GM06990 (cell line): ENCODE measurements around the gene NPBWR2.

Experiments
- DNase-seq: peaks from one replicate; pipeline ENCODE4 v3.0.0-alpha.2; 2011; ENCODE audit not compliant: insufficient read length; ENCODE audit errors: extremely low read depth
- H3K27me3 ChIP-seq: replicated peaks from 2 replicates; pipeline ENCODE4 v1.6.0; 2011; ENCODE audit warnings: low read length; ENCODE audit not compliant: control insufficient read depth, insufficient read depth
- H3K36me3 ChIP-seq: 2 replicates; pipeline ENCODE4 v1.5.1; 2011; ENCODE audit warnings: low read length; ENCODE audit not compliant: control insufficient read depth, insufficient read depth
- H3K4me3 ChIP-seq: replicated peaks from 2 replicates; pipeline ENCODE4 v1.5.1; 2011; ENCODE audit warnings: low read depth, mild to moderate bottlenecking, control low read depth, low read length
- TF ChIP-seq, protein P1 (sequence below): IDR thresholded peaks from 2 replicates; pipeline ENCODE4 v1.5.1; 2011; ENCODE audit warnings: low read length, control low read depth, mild to moderate bottlenecking, inconsistent platforms; ENCODE audit not compliant: insufficient read depth, poor library complexity, severe bottlenecking

Gene NPBWR2

DNA sequence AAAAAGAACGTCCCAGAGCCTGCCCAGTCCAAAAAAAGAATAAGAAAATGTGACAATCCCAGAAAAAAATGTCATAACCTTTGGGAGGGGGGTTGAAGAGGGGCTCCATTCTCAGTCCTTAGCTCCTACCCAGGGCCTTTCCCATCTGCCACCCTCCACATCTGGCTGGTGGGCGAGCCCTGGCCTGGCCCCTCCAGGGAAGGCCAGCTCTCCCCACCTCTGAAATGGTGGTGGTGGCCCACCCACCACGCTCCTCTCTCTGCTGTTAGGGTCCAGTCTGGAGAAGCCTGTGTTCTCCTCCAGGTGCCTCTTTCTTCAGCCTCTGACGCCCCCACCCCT lies 28.5 kb downstream of the NPBWR2 start:
- no peak for DNase-seq

DNA sequence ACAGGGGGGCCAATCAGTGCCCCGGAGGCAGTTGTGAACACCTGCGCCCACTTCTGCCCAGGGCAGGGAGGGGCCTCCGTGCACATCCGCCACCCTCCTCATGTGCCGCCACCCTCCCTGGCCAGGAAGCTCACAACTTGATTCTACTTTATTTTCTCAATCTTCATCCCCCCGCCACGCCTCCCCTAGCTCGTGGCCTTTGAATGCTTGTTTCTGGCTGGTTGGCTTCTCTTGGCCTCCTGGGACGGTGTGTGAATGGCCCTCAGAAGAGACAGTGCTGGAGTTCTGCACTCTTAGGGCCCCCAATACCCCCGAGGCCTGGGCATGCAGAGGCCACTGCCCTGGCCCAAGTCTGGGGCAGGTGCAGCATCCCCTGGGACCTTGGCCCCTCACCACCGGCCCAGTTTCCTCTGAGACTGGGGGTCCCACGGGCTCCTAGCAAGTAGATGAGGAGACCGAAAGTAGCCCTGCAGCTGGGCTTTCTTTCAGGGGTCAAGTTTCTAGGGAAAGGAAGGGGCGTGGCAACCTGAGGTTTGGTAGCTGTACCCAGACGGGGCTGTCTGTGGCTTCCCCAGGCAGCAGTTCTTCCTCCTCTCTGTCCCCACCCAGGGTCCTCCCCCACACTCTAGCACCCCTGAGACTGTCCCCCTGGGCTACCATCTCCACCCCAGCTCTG lies 29.4 kb downstream of the NPBWR2 start:
- peaks cover 21% of the 10 kb centered on the region for H3K36me3 ChIP-seq
- TF ChIP-seq, protein P1, sequence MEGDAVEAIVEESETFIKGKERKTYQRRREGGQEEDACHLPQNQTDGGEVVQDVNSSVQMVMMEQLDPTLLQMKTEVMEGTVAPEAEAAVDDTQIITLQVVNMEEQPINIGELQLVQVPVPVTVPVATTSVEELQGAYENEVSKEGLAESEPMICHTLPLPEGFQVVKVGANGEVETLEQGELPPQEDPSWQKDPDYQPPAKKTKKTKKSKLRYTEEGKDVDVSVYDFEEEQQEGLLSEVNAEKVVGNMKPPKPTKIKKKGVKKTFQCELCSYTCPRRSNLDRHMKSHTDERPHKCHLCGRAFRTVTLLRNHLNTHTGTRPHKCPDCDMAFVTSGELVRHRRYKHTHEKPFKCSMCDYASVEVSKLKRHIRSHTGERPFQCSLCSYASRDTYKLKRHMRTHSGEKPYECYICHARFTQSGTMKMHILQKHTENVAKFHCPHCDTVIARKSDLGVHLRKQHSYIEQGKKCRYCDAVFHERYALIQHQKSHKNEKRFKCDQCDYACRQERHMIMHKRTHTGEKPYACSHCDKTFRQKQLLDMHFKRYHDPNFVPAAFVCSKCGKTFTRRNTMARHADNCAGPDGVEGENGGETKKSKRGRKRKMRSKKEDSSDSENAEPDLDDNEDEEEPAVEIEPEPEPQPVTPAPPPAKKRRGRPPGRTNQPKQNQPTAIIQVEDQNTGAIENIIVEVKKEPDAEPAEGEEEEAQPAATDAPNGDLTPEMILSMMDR: no peak
- H3K4me3 ChIP-seq: peak overlapping the region; percentile 84
- H3K27me3 ChIP-seq: no peaks in the 10 kb centered on the region; the same call in 1 of the 2 replicates
- DNase-seq: peak; percentile 73

More for the DNA sequence above, 28.5 kb downstream of the NPBWR2 start:
- no peaks in the 10 kb centered on the region; the same call in 1 of the 2 replicates for H3K27me3 ChIP-seq
- TF ChIP-seq, protein P1: no peak
- H3K4me3 ChIP-seq: peak overlapping the region; percentile 84
- peaks cover 16% of the 10 kb centered on the region for H3K36me3 ChIP-seq

DNA sequence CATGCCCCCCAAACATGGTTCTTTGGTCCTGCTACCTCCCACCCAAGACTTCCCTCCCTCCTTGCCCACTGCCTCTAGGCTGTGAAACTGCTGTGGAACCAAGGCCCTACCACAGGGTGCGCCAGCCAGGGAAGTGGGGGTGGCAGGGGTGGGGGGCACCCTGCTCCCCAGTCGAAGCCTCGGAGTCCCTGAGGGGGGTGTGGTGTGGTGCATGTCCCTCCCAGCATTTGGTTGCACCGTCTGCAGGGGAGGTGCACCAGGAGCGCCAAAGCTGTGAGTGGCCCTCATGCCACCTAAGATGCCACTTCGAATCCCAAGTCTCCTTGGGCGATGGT lies 29.9 kb downstream of the NPBWR2 start:
- H3K36me3 ChIP-seq: peaks cover 21% of the 10 kb centered on the region
- TF ChIP-seq, protein P1: no peak
- DNase-seq: no peak
- H3K27me3 ChIP-seq: no peaks in the 10 kb centered on the region; the same call in 1 of the 2 replicates
- peak overlapping the region; percentile 84 for H3K4me3 ChIP-seq

DNA sequence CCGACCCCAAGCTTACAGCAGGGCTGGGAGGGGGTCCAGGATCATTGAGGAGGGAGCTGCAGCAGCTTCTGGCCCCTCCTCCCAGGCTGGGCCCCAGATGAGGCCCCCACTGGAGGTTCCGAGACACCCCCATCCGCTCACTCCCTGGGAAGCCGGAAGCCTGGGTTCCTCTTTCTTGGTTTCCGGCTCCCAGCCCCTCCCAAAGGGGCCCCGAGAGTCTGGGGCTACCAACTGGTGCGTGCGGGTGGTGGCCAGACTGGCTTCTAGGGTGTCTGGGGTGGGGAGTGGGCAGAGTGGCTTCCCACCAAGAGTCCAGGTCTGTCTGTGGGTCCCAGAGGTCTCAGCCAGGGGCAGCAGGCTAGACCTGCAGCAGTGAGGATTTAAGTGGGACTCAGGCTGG lies 30.3 kb downstream of the NPBWR2 start:
- H3K27me3 ChIP-seq: no peaks in the 10 kb centered on the region; the same call in 1 of the 2 replicates
- H3K36me3 ChIP-seq: peaks cover 22% of the 10 kb centered on the region
- H3K4me3 ChIP-seq: peak overlapping the region; percentile 84
- TF ChIP-seq, protein P1: no peak
- DNase-seq: peak; percentile 75

DNA sequence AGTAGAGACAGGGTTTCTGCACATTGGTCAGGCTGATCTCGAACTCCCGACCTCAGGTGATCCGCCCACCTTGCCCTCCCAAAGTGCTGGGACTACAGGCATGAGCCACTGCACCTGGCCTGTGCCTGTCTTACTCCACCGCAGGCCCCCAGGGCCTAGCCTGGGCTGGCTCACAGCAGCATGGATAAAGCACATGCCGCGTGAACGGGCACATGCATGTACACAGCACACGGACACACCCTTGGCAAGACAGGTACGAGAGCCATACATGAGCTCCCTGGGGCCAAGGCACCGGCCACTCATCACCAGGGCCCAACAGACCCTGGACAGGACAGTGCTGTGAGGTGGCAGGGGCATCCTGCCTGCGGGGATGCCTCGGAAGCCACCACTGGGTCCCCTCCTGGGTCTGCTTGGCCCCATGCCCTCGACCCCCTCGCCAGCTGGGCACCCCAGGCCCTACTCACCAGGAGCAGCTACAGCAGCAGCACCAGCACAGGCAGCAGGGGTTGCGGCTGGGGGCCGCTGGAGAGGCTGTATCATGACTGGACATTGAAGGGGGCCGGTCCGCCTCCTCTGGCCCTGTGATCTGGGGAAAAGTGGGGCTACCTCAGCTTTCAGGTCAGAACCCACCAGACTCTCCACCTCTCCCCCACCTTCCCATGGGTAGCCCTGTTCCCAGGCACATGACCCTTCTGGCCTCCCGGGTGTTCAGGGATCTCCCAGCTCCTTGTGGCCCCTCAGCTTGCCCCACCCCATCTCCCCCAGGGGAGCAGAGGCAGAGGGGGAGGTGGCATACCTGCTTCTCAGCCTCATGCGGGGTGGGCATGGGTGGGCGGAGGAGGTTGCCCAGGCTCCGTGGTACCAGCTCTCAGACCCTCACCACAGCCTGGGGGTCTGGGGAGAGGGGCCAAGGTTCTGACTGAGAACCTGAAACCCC lies 31.0 kb downstream of the NPBWR2 start:
- Histone ChIP-seq H3K4me3 (peak overlapping the region; percentile 84), H3K36me3 (peaks cover 27% of the 10 kb centered on the region), H3K27me3 (no peaks in the 10 kb centered on the region; the same call in 1 of the 2 replicates)
- no peak for DNase-seq
- TF ChIP-seq, protein P1: no peak
